A549 (cell line): Measurements from ENCODE around the gene GRAP2. TPM values are rescaled to one million over a fixed set of nuclear protein-coding genes. Genes with fewer than 3 reads are reported as not detected.

Experiments used
- polyA plus RNA-seq, 4 experiments: library from polyadenylated mRNA; depleted of rRNA in 3 of 4; stranded (reverse); fragments of >200 nt; fragmentation: RNase III in 1 of 4; extraction: RNeasy Plus Mini Kit Qiagen cat#74134 plus additional on column Dnase treatment in 1 of 4; gene quantifications; 2 replicates in 3 of 4; 3 replicates in 1 of 4; pipeline ENCODE4 v1.2.3, GENCODE V29; 2011 to 2017
- small RNA-seq, 6 experiments: library from RNA; depleted of rRNA; stranded (forward); fragments of <200 nt; gene quantifications; one replicate each; pipeline ENCODE3, GENCODE V24; 2012
- TF ChIP-seq, protein P1 (sequence below): fragments of 250-450 bp; sonication (Bioruptor Pico); IDR thresholded peaks from 2 replicates; pipeline ENCODE4 v1.5.0; 2020; ENCODE audit warnings: low read depth, mild to moderate bottlenecking, moderate library complexity

GRAP2 gene
- polyA plus RNA-seq, 2 of the 4 experiments (the other 2 are of a cell fraction): not detected

DNA sequence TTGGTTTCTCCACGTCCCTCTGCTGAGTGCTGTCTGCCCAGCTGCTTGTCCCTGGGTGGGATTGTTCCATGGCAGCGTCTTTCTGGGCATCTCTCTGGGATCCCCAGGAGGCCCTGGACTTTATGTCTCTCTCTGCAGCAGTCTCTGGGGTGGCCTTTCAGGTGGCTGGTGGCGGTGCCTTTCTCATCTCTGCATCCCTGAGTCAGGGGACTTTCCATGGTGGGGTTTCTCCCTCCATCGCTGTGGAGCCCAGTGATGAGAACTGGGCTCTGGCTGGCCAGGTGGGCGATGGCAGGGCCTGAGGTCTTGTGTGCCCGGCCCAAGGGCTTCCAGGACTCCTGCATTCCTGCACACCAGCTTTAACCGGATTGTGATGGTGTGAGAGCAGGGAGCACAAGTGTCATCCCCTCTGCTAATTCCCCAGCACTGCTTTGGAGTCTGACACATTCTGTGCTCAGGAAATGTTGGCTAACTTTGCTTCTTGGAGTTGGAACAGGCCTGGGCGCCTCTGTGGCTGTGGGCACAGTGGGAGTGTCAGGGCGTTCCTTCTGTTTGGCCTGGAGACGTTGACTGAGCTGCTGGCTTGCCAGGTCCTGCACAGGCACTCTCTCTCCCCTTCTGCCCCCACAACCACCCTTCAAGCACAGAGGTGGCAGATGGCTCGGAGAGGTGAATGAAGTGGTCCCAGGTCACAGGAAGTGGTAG is 121.8 kb downstream of the GRAP2 start (continued):
- TF ChIP-seq, protein P1, sequence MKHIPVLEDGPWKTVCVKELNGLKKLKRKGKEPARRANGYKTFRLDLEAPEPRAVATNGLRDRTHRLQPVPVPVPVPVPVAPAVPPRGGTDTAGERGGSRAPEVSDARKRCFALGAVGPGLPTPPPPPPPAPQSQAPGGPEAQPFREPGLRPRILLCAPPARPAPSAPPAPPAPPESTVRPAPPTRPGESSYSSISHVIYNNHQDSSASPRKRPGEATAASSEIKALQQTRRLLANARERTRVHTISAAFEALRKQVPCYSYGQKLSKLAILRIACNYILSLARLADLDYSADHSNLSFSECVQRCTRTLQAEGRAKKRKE (CRISPR knock-in tag): no peak

Small RNAs within 50 kb of the gene (small RNA-seq; reads per million reads assigned to genes)
- 0 reads per million in 6 experiments for gene RN7SKP210

Other genes starting within 250 kb of the GRAP2 start
- not detected in 2 replicates for gene ENTHD1, start 7.3 kb upstream of the GRAP2 start, polyA plus RNA-seq (2011; rRNA removed)
- gene ENTHD1, start 7.3 kb upstream of the GRAP2 start, polyA plus RNA-seq (2017; fragmentation: RNase III; extraction: RNeasy Plus Mini Kit Qiagen cat#74134 plus additional on column Dnase treatment): not detected in 3 replicates
- not detected in 2 replicates for gene TMA7B, start 59.3 kb downstream of the GRAP2 start, polyA plus RNA-seq (2011; rRNA removed)
- not detected in 3 replicates for gene TMA7B, start 59.3 kb downstream of the GRAP2 start, polyA plus RNA-seq (2017; fragmentation: RNase III; extraction: RNeasy Plus Mini Kit Qiagen cat#74134 plus additional on column Dnase treatment)
- gene FAM83F, start 93.9 kb downstream of the GRAP2 start, polyA plus RNA-seq (2011; rRNA removed): not detected in 2 replicates
- not detected in 3 replicates for gene FAM83F, start 93.9 kb downstream of the GRAP2 start, polyA plus RNA-seq (2017; fragmentation: RNase III; extraction: RNeasy Plus Mini Kit Qiagen cat#74134 plus additional on column Dnase treatment)